ENCODE results near the gene ALDH1B1. TPM values are rescaled to one million over a fixed set of nuclear protein-coding genes. Genes with fewer than 3 reads are reported as not detected.

Gene ALDH1B1
- total RNA-seq, 4 donors from 2014 or later = 22.1 to 58.5 (median 28.0) TPM

DNA sequence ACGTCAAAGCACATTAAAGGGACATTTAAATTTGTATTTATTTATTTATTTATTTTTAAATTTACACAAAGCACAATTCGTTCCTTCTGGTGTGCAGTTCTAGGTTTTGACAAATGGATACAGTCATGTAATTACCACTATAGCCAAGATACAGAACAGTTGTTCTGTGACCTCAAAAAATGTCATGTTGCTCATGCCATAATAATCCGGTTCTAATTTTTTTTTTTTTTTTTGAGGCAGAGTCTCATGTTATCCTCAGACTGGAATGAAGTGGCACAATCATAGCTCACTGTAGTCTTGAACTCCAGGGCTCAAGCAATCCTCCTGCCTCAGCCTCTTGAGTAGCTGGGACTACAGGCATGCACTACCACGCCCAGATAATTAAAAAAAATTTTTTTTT lies 24.0 kb downstream of the ALDH1B1 start:
- DNase-seq = no peak
- TF ChIP-seq, protein P1, sequence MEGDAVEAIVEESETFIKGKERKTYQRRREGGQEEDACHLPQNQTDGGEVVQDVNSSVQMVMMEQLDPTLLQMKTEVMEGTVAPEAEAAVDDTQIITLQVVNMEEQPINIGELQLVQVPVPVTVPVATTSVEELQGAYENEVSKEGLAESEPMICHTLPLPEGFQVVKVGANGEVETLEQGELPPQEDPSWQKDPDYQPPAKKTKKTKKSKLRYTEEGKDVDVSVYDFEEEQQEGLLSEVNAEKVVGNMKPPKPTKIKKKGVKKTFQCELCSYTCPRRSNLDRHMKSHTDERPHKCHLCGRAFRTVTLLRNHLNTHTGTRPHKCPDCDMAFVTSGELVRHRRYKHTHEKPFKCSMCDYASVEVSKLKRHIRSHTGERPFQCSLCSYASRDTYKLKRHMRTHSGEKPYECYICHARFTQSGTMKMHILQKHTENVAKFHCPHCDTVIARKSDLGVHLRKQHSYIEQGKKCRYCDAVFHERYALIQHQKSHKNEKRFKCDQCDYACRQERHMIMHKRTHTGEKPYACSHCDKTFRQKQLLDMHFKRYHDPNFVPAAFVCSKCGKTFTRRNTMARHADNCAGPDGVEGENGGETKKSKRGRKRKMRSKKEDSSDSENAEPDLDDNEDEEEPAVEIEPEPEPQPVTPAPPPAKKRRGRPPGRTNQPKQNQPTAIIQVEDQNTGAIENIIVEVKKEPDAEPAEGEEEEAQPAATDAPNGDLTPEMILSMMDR (IDR thresholded peaks at IDR 0.05) = no peak
- no peak for TF ChIP-seq POLR2A (IDR thresholded peaks at IDR 0.05)
- intact Hi-C loops (cut with DNase I; ENCODE audit: low total_unique reads) = no loop called here
- Histone ChIP-seq H3K36me3 (no peaks in the 10 kb centered on the region), H3K9me3 (no peaks in the 10 kb centered on the region), H3K4me3 (no peak overlapping the region), H3K27ac (no peak overlapping the region), H3K27me3 (no peaks in the 10 kb centered on the region), H3K4me1 (no peaks in the 10 kb centered on the region)

DNA sequence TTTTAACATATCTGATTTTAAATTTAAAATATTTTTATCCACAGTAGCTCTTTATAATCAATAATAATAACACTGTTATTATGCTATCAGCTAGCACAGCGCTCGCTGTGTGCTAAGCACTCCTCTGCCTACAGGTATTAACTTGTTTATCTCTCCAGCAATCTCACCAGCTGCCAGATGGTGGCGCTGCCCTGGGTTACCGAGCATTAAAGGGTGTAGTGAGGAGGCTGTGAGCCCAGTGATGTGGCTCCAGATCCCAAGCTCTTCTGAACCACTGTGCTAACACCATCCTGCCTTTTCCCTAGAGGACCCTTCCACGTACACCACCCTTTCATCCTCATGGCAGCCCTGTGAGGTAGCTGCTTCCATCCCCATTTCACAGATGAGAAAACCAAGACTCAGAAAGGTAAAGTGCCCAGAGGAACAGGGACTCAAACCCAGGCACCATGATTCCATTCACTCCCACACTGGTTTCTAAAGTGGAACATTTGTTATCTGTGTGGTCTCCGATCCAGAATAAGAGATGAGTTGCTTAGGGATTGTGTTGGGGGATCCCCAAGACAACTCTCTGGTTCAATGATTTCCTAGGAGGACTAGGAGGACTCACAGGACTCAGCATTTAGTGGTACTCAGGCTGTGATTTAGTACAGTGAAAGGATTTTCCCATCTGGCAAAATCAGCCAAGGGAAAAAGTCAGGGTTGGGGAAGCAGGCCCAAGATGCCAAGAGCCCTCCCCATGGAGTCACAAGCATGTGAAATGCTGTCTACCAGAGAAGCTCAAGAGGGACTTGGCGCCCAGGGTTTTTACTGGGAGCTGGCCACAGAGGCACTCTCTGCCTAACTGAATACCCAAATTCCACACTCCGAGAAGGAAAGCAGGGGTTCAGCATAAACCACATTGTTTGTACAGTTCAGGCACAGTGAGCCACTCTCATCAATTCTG lies 24.8 kb downstream of the ALDH1B1 start:
- Histone ChIP-seq H3K4me3 (no peak overlapping the region), H3K27me3 (no peaks in the 10 kb centered on the region), H3K27ac (no peak overlapping the region), H3K4me1 (no peaks in the 10 kb centered on the region), H3K9me3 (no peaks in the 10 kb centered on the region), H3K36me3 (no peaks in the 10 kb centered on the region)
- DNase-seq = no peak
- TF ChIP-seq, protein P1 (IDR thresholded peaks at IDR 0.05) = no peak
- TF ChIP-seq POLR2A (IDR thresholded peaks at IDR 0.05) = no peak
- intact Hi-C loops (cut with DNase I; ENCODE audit: low total_unique reads) = no loop called here

DNA sequence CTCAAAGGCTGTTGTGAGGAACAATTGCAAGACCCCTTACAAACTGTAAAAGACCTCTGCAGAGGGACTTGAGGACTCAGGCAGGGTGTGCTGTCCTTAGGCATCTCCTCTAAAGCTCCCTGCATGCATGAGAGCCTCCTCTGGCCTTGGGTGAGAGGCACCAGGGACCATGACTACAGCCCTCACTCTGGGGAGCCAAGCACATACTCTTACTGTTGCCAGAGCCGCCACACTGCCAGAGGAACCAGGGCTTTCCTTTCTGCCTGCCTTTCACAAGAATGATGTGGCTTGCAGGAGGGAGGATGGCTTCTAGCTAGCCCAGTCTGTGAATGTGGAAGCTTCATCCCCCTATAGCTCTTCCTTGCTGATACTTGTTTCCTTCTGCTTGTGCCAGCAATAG lies 25.9 kb downstream of the ALDH1B1 start:
- H3K4me3 ChIP-seq = no peak overlapping the region
- intact Hi-C loops (cut with DNase I; ENCODE audit: low total_unique reads) = no loop called here
- no peaks in the 10 kb centered on the region for H3K27me3 ChIP-seq
- TF ChIP-seq, protein P1 (IDR thresholded peaks at IDR 0.05) = no peak
- TF ChIP-seq POLR2A (IDR thresholded peaks at IDR 0.05) = no peak
- H3K9me3 ChIP-seq = no peaks in the 10 kb centered on the region
- H3K27ac ChIP-seq = no peak overlapping the region
- H3K4me1 ChIP-seq = no peaks in the 10 kb centered on the region
- DNase-seq = no peak
- no peaks in the 10 kb centered on the region for H3K36me3 ChIP-seq

DNA sequence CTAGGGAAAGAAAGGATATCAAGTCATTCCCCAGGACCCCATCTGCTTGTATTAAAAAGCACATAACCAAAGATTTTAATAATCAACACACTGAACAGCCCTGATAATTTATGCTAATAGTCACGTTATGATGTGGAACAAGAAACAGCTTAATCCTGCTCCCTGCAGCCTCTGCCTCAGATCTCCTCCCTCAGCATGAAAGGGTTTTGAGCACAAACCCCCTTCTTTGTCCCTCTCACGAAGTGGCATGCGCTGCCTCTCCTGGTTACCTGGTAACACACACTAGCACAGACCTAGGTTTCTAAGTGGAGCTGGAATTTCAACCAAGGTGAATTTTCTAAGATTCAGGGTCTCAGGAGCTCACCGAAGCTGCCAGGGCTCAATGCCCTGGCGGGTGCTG lies 26.7 kb downstream of the ALDH1B1 start:
- intact Hi-C loops (cut with DNase I; ENCODE audit: low total_unique reads) = no loop called here
- H3K4me1 ChIP-seq = no peaks in the 10 kb centered on the region
- TF ChIP-seq, protein P1 (IDR thresholded peaks at IDR 0.05) = no peak
- TF ChIP-seq POLR2A (IDR thresholded peaks at IDR 0.05) = no peak

DNA sequence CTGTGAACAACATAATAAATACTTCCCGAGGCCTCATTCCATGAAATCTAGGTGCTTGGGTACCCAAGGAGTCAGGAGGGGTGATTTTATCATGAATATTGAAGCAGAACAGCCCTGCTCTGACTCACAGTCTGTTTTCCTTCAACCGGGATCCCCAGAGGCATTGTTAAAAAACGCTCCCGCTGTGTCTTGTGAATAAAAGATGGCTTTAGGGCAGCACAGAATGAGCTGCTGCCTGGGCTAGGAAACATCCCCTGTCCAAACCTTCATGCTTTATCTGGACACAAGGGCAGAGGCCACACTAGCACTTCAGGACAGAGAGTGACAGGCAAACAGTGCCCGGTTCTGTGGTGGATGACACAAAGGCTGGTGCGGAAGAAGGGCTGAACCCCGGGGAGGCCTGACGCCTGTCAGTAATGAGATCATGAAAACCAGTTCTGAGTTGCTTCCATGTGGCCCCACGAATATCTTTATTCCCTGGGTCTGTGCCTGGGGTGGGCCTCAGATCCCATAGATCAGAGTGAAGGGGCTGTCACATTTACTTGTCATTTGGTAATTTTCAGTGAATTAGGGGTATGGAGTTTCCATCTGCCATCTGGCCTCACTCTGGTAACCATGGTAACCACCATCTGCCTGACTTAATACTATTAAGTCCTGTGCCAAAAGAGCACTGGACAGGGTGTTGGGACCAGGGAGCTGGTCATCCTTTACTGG lies 29.2 kb downstream of the ALDH1B1 start:
- intact Hi-C loops (cut with DNase I; ENCODE audit: low total_unique reads) = no loop called here
- Histone ChIP-seq H3K4me1 (no peaks in the 10 kb centered on the region), H3K36me3 (no peaks in the 10 kb centered on the region), H3K27ac (peak overlapping the region in 1 of 2 donors; percentile 28), H3K4me3 (no peak overlapping the region), H3K9me3 (no peaks in the 10 kb centered on the region), H3K27me3 (no peaks in the 10 kb centered on the region)
- TF ChIP-seq, protein P1 (IDR thresholded peaks at IDR 0.05) = no peak
- no peak for TF ChIP-seq POLR2A (IDR thresholded peaks at IDR 0.05)
- DNase-seq = no peak

More for the DNA sequence above, 26.7 kb downstream of the ALDH1B1 start:
- Histone ChIP-seq H3K9me3 (no peaks in the 10 kb centered on the region), H3K27ac (no peak overlapping the region), H3K36me3 (no peaks in the 10 kb centered on the region), H3K4me3 (no peak overlapping the region), H3K27me3 (no peaks in the 10 kb centered on the region)
- DNase-seq = no peak

Measured in uterus (tissue), 4 donors.